ENCODE results near the gene DGCR2.
"Not testable (repeated sequence)": the region's sequence is repeated elsewhere in the genome, so short reads cannot be mapped to it uniquely, and the experiment has no call there.

Gene DGCR2

GRCh38 chr22:19059481-19060278, 62.5 kb downstream of the DGCR2 start:
- no peak for DNase-seq (ENCODE audit: low read depth)

- DNase-seq (ENCODE audit: low read depth) = no peak
These were observed 63.3 kb downstream of the DGCR2 start for GRCh38 chr22:19058713-19059451.

GRCh38 chr22:19057999-19058491, 64.2 kb downstream of the DGCR2 start:
- no peak for DNase-seq (ENCODE audit: low read depth)

- no peak for DNase-seq (ENCODE audit: low read depth)
These were observed 64.7 kb downstream of the DGCR2 start for GRCh38 chr22:19057539-19057938.

- DNase-seq (ENCODE audit: low read depth) = no peak
These were observed 65.2 kb downstream of the DGCR2 start for GRCh38 chr22:19056951-19057401.

- DNase-seq (ENCODE audit: low read depth) = no peak
These were observed 66.4 kb downstream of the DGCR2 start for GRCh38 chr22:19055801-19056200.

- DNase-seq (ENCODE audit: low read depth) = no peak
These were observed 69.2 kb downstream of the DGCR2 start for GRCh38 chr22:19052941-19053541.

GRCh38 chr22:19051381-19052072, 70.7 kb downstream of the DGCR2 start:
- DNase-seq (ENCODE audit: low read depth) = no peak

GRCh38 chr22:19050847-19051246, 71.4 kb downstream of the DGCR2 start:
- DNase-seq (ENCODE audit: low read depth) = not testable (repeated sequence)

GRCh38 chr22:19050117-19050516, 72.1 kb downstream of the DGCR2 start:
- no peak for DNase-seq (ENCODE audit: low read depth)

- DNase-seq (ENCODE audit: low read depth) = no peak
These were observed 73.7 kb downstream of the DGCR2 start for GRCh38 chr22:19048531-19048930.

- DNase-seq (ENCODE audit: low read depth) = no peak
These were observed 74.2 kb downstream of the DGCR2 start for GRCh38 chr22:19047993-19048392.

GRCh38 chr22:19046719-19047609, 75.2 kb downstream of the DGCR2 start:
- DNase-seq (ENCODE audit: low read depth) = no peak

GRCh38 chr22:19046287-19046686, 75.9 kb downstream of the DGCR2 start:
- no peak for DNase-seq (ENCODE audit: low read depth)

GRCh38 chr22:19045094-19045493, 77.1 kb downstream of the DGCR2 start:
- DNase-seq (ENCODE audit: low read depth) = no peak

- DNase-seq (ENCODE audit: low read depth) = no peak
These were observed 77.8 kb downstream of the DGCR2 start for GRCh38 chr22:19044381-19044780.

- DNase-seq (ENCODE audit: low read depth) = no peak
These were observed 78.8 kb downstream of the DGCR2 start for GRCh38 chr22:19043121-19044085.

GRCh38 chr22:19042285-19043120, 79.7 kb downstream of the DGCR2 start:
- no peak for DNase-seq (ENCODE audit: low read depth)

GRCh38 chr22:19041704-19042074, 80.5 kb downstream of the DGCR2 start:
- DNase-seq (ENCODE audit: low read depth) = no peak

All from activated T-cell treated with anti-CD3 and anti-CD28 coated beads for 24 hours (primary cell).